Neural progenitor cell (in vitro differentiated cells): ENCODE results near the gene OGFOD3.

Experiments
- EZH2 ChIP-seq: fragments of 200-600 bp; sonication (generic); IDR thresholded peaks from 2 replicates; pipeline ENCODE4 v1.6.1; 2017; ENCODE audit warnings: antibody characterized with exemption, mild to moderate bottlenecking, moderate library complexity
- EZH2phosphoT487 ChIP-seq: fragments of 200-600 bp; sonication (generic); IDR thresholded peaks from 2 replicates; pipeline ENCODE4 v1.6.1; 2017; ENCODE audit warnings: antibody characterized with exemption
- TF ChIP-seq, protein P1 (sequence below): fragments of 200-600 bp; sonication (generic); IDR thresholded peaks from 2 replicates; pipeline ENCODE4 v1.5.1; 2017; ENCODE audit warnings: antibody characterized with exemption, mild to moderate bottlenecking

DNA sequence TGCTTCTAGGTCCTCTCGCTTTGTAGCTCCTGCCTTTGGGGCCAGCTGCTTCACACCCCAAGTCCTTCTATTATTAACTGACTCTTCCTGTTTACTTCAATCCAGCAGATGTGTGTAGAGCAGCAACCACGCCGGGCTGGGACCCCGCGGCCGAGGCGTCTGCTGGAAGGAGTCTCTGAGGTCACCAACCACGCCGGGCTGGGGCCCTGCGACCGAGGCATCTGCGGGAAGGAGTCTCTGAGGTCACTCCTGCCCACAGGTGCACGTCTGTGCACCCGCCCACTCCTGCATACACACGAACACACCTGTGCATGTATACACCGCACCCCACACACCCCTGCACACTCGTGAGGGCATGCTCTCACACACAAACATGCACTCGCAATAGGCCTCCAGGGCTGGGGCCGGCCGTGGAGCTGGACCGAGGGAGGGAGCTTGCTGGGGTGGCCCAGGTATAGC lies 67.1 kb downstream of the OGFOD3 start:
- TF ChIP-seq, protein P1, sequence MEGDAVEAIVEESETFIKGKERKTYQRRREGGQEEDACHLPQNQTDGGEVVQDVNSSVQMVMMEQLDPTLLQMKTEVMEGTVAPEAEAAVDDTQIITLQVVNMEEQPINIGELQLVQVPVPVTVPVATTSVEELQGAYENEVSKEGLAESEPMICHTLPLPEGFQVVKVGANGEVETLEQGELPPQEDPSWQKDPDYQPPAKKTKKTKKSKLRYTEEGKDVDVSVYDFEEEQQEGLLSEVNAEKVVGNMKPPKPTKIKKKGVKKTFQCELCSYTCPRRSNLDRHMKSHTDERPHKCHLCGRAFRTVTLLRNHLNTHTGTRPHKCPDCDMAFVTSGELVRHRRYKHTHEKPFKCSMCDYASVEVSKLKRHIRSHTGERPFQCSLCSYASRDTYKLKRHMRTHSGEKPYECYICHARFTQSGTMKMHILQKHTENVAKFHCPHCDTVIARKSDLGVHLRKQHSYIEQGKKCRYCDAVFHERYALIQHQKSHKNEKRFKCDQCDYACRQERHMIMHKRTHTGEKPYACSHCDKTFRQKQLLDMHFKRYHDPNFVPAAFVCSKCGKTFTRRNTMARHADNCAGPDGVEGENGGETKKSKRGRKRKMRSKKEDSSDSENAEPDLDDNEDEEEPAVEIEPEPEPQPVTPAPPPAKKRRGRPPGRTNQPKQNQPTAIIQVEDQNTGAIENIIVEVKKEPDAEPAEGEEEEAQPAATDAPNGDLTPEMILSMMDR, result no peak
- TF ChIP-seq EZH2phosphoT487 (no peak), EZH2 (no peak)
